Measurements from ENCODE around the gene ANKFY1. TPM values are rescaled to one million over a fixed set of nuclear protein-coding genes. Genes with fewer than 3 reads are reported as not detected.

The ANKFY1 gene
- total RNA-seq, 1 experiment from 2014 or later: 15.3 TPM

DNA sequence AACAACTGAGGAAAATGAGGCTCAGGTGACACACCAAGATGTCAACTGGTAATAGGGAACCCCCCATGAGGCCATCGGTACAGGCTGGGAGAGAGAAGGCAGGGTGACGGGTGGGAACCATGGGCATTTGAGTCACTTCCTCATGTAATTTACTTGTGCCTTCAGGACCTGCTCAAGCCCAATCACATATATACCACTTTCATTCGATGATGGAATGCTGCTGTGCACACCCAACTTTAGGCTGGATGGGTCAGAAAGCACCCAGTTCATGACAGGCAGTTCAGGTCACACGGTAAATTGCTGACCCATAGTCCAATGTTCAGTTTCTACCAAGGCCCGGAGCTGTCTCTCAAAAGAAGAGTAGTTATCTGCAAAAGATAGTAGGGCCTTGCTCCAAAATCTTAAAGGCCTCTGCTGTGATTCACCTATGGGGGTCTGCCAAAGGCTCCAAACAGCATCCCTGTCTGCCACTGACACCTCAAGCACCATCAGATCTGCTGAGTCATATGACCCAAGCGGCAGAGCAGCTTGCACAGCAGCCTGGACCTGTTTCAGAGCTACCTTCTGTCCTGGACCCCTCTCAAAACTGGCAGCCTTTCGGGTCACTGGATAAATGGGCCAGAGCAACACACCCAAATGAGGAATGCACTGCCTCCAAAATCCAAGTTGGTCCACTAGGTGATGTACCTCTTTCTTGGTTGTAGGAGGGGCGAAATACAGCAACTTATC lies 145.6 kb downstream of the ANKFY1 start:
- DNase-seq (ENCODE audit: low read depth): no peak

GRCh38 chr17:4116516-4116915 lies 147.3 kb downstream of the ANKFY1 start:
- DNase-seq (ENCODE audit: low read depth): no peak

Other genes starting within 250 kb of the ANKFY1 start
- gene ZZEF1, start 120.9 kb downstream of the ANKFY1 start, total RNA-seq (2014; rRNA removed; shearing (Covaris generic)): 9.3 and 11.8 TPM in 2 replicates
- 11.7 and 16.9 TPM in 2 replicates for gene CYB5D2, start 120.8 kb downstream of the ANKFY1 start, total RNA-seq (2014; rRNA removed; shearing (Covaris generic))
- 37.6 and 42.1 TPM in 2 replicates for gene UBE2G1, start 102.7 kb upstream of the ANKFY1 start, total RNA-seq (2014; rRNA removed; shearing (Covaris generic))
- not detected in 2 replicates for gene SPNS3, start 170.0 kb upstream of the ANKFY1 start, total RNA-seq (2014; rRNA removed; shearing (Covaris generic))
- not detected in 2 replicates for gene SPNS2, start 234.9 kb upstream of the ANKFY1 start, total RNA-seq (2014; rRNA removed; shearing (Covaris generic))